Ecto neural progenitor cell (in vitro differentiated cells): ENCODE measurements around the gene EPG5.

Experiments
- DNase-seq: peaks from one replicate; pipeline ENCODE4 v3.0.0-alpha.2; 2018; ENCODE audit warnings: low spot score

The EPG5 gene

GRCh38 chr18:45806226-45806625 lies 160.9 kb downstream of the EPG5 start:
- no peak for DNase-seq

DNA sequence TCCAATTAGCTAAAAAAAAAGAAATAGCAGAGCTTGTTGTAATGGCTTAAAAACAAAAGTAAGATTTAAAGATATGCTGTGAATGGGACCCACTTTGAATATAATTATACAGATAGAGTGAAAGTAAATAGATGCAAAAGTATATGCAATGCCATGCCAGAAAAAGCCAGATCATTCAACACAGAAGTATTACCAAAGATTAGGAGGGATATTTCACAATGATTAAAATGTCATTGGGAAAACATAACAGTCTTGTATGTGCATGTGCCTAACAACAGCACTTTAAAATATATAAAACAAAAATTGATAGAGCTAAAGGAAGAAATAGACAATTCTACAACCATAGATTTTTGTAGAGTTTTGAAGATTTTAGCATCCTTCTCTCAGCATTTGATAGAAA lies 161.6 kb downstream of the EPG5 start:
- no peak for DNase-seq

- no peak for DNase-seq
Measured at GRCh38 chr18:45802814-45803492, 164.2 kb downstream of the EPG5 start.

GRCh38 chr18:45801416-45802004 lies 165.6 kb downstream of the EPG5 start:
- no peak for DNase-seq
